Measurements from ENCODE around the gene MTA3.

MTA3 gene

GRCh38 chr2:42764096-42764495 is 195.7 kb downstream of the MTA3 start, which contains the start of gene OXER1:
OXER1 (minus strand) TSS chr2:42764135; CDS start chr2:42764062, 73 bp downstream.
- H3K27ac ChIP-seq: no peak within 1 kb of the TSS
- H3K9me3 ChIP-seq (ENCODE audit: severe bottlenecking): no peaks in the 10 kb centered on the region
- no peak for DNase-seq
- no peaks in the 10 kb centered on the region for H3K27me3 ChIP-seq (ENCODE audit: insufficient read depth, low read depth, severe bottlenecking)
- no peak within 1 kb of the TSS for H3K4me3 ChIP-seq (ENCODE audit: low read depth, low read length)
- no peak for TF ChIP-seq CTCF (IDR thresholded peaks at IDR 0.05; ENCODE audit: low read depth, low read length)
- H3K36me3 ChIP-seq: no peaks in the 10 kb centered on the region

GRCh38 chr2:42764901-42765300 is 196.5 kb downstream of the MTA3 start:
- TF ChIP-seq CTCF (IDR thresholded peaks at IDR 0.05; ENCODE audit: low read depth, low read length): no peak
- Histone ChIP-seq H3K4me3 (ENCODE audit: low read depth, low read length) (no peak overlapping the region), H3K36me3 (no peaks in the 10 kb centered on the region), H3K27me3 (ENCODE audit: insufficient read depth, low read depth, severe bottlenecking) (no peaks in the 10 kb centered on the region), H3K9me3 (ENCODE audit: severe bottlenecking) (no peaks in the 10 kb centered on the region), H3K27ac (no peak overlapping the region)
- no peak for DNase-seq

- H3K27ac ChIP-seq: no peak overlapping the region
- DNase-seq: no peak
- H3K27me3 ChIP-seq (ENCODE audit: insufficient read depth, low read depth, severe bottlenecking): no peaks in the 10 kb centered on the region
- TF ChIP-seq CTCF (IDR thresholded peaks at IDR 0.05; ENCODE audit: low read depth, low read length): no peak
- no peaks in the 10 kb centered on the region for H3K36me3 ChIP-seq
- H3K9me3 ChIP-seq (ENCODE audit: severe bottlenecking): no peaks in the 10 kb centered on the region
- no peak overlapping the region for H3K4me3 ChIP-seq (ENCODE audit: low read depth, low read length)
Observed at GRCh38 chr2:42765686-42766085, 197.3 kb downstream of the MTA3 start.

GRCh38 chr2:42767080-42767898 is 198.9 kb downstream of the MTA3 start:
- Histone ChIP-seq H3K9me3 (ENCODE audit: severe bottlenecking) (no peaks in the 10 kb centered on the region), H3K27ac (no peak overlapping the region), H3K27me3 (ENCODE audit: insufficient read depth, low read depth, severe bottlenecking) (no peaks in the 10 kb centered on the region), H3K36me3 (no peaks in the 10 kb centered on the region), H3K4me3 (ENCODE audit: low read depth, low read length) (no peak overlapping the region)
- DNase-seq: no peak
- no peak for TF ChIP-seq CTCF (IDR thresholded peaks at IDR 0.05; ENCODE audit: low read depth, low read length)

- no peak for DNase-seq
- H3K36me3 ChIP-seq: no peaks in the 10 kb centered on the region
Observed at GRCh38 chr2:42767899-42768705, 199.7 kb downstream of the MTA3 start.

More at GRCh38 chr2:42767899-42768705, 199.7 kb downstream of the MTA3 start:
- no peak for TF ChIP-seq CTCF (IDR thresholded peaks at IDR 0.05; ENCODE audit: low read depth, low read length)
- Histone ChIP-seq H3K9me3 (ENCODE audit: severe bottlenecking) (no peaks in the 10 kb centered on the region), H3K27me3 (ENCODE audit: insufficient read depth, low read depth, severe bottlenecking) (no peaks in the 10 kb centered on the region), H3K4me3 (ENCODE audit: low read depth, low read length) (no peak overlapping the region), H3K27ac (no peak overlapping the region)

Data from WERI-Rb-1 (cell line).